Islet of Langerhans (tissue), 1 donor: ENCODE data around the gene ZBTB11.
"Not testable (repeated sequence)": the region's sequence is repeated elsewhere in the genome, so short reads cannot be mapped to it uniquely, and the experiment has no call there.

Source experiments
- FAIRE-seq: peaks from one replicate; lab custom pipeline; 2011; peaks lifted over from hg19 to GRCh38; lab: Jason Lieb, UNC

Gene ZBTB11, protein sequence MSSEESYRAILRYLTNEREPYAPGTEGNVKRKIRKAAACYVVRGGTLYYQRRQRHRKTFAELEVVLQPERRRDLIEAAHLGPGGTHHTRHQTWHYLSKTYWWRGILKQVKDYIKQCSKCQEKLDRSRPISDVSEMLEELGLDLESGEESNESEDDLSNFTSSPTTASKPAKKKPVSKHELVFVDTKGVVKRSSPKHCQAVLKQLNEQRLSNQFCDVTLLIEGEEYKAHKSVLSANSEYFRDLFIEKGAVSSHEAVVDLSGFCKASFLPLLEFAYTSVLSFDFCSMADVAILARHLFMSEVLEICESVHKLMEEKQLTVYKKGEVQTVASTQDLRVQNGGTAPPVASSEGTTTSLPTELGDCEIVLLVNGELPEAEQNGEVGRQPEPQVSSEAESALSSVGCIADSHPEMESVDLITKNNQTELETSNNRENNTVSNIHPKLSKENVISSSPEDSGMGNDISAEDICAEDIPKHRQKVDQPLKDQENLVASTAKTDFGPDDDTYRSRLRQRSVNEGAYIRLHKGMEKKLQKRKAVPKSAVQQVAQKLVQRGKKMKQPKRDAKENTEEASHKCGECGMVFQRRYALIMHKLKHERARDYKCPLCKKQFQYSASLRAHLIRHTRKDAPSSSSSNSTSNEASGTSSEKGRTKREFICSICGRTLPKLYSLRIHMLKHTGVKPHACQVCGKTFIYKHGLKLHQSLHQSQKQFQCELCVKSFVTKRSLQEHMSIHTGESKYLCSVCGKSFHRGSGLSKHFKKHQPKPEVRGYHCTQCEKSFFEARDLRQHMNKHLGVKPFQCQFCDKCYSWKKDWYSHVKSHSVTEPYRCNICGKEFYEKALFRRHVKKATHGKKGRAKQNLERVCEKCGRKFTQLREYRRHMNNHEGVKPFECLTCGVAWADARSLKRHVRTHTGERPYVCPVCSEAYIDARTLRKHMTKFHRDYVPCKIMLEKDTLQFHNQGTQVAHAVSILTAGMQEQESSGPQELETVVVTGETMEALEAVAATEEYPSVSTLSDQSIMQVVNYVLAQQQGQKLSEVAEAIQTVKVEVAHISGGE

DNA sequence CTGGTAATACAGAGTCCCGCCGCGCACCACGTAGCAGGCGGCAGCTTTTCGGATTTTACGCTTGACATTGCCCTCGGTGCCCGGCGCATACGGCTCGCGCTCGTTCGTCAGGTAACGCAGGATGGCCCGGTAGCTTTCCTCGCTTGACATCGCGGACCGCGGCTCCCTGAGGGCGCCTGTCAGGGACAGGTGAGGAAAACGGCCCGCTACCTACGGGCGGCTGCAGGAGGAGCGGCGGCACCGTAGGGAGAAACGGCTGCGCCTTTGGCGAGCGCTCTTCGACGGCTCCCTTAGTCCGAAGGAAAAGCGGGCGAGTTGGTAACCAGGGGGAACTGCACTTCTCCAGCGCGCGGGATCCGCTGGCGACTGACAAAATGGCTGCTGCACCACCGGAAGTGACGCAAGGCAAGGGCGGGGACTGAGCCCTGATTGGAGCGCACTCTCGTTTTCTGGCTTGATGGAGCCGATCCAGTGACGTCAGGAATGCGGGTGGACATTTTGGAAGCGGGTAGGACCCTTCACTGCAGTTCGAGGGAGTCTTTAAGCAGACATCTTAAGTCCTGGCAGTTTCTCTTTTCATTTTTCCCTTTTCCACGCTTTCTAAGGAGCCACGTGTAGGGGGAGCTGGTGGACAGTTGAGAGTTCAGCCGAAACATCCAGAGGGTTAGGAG is at the start of gene ZBTB11:
Gene ZBTB11 (minus strand): TSS at position 368 of the 671 bp plus-strand sequence. CDS start 218 bp downstream, at position 150.
- peak; percentile 92 for FAIRE-seq

DNA sequence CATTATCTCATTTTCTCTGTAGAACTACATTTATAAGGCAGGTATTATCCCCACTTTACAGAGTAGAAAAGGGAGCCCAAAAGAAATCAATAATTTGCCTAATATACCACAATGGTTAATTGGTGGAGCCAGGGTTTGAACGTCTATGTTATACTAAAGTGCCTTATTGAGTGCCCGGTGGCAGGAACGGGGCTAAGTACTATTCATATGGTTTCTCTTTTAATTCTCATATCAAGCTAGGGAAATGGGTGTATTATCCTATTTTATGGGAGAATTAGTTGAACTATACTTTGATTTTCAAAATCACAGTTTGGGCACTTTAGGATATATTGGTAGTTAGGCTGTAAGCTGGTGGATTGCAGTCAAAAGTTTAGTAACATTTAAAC is 49.0 kb upstream of the ZBTB11 start:
- no peak for FAIRE-seq

DNA sequence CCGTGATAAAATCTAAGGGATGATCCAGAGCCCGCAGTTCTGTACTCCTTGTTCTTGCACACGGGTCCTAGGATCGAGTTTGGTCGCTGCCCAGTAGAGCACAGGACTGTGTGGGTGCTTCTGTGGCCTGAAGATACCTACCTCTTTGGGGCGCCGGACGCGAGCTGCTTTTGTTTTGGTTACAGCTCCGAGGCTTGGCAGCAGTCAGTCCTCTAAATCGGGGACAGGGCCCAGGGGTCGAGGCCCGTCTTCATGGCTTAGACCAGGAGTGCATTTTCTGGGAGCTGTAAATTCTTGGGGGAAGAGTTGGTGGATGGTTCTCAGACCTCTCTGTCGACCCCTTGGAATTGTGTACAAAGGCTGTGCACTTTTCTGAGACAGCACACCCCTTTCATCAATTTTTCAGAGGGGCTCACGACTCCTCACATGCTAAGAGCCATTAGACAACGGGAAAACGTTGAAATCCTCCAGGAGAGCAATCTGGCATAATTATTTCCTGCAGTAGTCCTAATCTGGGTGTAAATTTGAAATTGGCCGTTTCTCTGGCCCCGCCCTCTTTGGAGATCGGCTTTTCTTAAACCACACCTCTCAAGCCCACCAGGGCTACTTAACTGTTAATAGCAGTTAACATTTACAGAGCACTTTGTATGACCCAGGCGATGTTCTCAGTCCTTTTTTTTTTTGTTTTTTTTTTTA is 48.4 kb upstream of the ZBTB11 start:
- FAIRE-seq = no peak

DNA sequence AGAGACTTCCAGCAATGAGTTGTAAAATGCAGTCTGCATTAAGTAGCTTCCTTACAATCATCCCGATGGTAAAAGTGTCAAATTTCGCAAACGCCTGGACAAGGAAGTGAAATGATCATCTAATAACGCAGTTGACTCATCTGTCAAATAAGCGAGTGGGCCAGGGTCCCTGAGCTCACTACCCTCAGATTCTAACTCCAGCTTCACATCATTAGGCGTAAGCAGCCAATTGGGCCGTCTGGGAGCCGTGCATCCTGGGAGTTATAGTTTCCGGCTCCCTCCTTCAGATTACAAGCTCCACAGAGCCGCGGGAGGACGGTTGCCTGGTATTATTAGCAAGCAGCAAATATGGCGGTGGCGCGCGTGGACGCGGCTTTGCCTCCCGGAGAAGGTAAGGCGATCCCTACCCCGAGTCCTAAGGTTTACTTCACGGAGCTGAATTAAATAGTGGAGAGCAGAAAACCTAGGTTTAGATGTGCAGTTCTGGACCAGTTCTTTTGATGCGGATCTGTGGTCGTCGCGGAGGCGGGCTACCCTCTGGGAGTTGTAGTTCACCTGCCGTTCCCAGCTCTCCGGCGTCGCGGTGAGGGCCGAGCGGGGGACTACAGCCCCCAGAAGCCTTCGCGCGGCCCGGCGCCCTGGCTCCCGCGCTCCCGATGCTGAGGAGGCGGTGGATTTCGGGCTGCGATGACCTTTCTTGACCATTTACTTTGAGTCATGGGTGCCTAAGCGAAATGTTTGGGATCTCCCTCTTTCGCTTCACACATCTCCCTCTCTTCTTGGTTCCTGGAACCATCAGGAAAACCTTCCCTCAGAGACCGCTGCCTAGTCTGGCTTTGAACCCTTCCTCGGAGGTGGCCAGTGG is 47.6 kb upstream of the ZBTB11 start, which contains the start of gene CEP97:
Gene CEP97 (plus strand): TSS at position 286 of the 865 bp plus-strand sequence. CDS start 63 bp downstream, at position 349.
- FAIRE-seq = peak; percentile 95

DNA sequence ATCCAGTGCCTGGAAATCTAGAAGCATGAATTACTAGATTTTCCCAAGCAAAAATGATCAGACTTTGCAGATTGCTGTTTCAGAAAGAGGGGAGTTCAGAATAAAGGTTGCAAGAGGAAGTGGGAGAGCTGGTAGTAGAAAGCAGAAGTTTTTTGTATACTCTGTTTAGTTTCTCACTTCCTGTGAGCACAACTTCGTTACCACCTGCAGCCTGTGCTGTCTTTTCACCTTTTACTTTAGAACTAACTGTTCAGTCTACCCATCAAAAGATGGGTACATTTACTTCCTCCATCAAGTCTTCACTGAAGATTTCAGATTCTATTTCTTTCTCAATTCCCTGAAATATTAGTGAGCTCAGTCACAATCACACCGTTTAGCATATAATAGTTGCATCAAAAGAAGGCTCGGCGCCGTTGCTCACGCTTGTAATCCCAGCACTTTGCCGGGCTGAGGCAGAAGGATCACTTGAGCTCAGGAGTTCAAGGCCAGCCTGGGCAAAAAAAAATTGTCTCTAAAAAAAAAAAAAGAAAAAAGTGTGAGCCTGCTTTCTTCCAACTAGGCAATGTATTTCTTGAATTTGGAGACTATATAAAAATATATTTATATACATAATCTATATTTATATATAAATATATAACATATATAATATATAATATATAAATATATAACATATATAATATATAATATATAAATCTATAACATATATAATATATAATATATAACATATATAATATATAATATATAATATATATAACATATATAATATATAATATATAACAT is 45.7 kb upstream of the ZBTB11 start:
- no peak for FAIRE-seq

DNA sequence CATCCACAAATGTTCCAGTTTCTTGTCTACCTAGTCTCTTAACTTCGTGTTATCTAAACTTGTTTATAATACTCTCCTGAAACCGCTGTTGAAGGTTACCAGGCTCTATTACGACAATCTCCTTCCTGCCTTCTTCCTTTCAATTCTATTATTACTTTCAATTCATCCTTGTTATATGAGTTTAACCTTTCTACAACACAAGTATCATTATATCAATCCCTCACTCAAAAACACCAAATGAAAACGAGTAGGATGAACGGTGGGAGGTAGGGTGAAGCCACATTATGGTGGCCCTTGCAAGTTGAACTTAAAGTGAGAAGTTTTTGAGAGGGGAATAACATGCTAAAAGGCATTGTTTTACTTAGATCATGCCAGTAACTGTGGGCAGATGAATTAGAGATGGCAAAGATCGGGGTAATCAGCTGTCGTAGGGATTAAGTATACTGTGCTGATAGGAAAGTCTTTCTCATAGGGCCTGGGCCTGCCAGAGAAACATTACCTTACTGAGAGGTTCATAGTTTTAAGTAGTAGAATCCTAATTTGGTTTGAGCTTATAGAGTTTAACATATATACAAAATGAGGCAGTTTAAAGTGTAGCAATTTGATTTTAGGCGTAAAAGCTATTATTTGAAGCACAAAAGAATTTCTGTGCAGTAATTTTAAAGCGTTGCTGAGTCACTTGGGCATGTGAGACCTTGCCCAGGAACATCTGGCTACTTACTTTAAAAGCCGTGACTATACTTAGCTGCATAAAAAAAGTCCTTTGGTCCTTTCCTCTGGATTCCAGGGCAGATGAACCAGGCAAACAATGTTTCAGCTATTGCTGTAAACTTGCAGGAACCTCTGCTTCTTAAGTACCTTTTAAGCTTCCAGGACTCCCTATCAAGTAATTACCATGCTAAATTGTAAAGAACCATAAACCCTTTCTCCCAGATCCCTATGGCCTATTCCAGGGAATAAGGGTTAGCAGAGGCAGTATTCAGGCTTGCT is 44.2 kb upstream of the ZBTB11 start:
- FAIRE-seq = no peak

DNA sequence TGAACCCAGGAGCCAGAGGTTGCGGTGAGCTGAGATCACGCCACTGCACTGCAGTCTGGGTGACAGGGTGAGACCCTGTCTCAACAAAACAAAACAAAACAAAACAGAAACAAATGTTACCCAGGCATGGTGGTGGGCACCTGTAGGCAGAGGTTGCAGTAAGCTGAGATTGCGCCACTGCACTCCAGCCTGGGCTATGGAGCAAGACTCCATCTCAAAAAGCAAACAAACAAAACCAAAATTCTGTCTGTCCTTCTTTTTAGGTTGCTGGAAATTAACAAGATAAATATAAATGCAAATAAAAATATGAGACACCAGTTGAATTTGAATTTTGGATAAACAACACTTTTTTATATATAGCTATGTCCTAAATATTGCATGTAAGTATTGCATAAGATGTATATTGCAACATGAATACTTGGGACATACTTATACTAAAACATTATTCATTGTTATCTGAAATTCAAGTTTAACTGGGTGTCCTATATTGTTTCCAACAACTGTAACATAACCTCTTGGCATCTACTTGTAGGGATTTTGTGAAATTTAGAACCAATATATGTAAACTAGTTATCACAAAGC is 42.8 kb upstream of the ZBTB11 start:
- no peak for FAIRE-seq

DNA sequence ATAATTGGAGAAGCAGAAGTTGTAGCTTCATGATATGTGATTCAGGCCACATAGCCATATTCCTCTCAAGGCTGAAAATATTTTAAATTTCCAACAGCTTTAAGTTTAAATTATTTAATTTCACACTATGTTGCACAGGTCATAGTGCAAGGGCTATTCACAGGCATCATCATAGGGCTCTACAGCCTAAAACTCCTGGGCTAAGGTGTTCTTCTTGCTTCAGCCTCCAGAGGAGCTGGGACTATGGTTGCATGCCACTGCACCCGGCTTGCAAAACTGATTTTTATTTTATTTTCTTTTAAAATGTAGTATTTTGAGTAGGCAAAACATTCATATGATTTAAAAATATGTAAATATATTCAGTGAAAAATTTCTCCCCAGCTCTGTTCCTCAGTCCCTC is 41.5 kb upstream of the ZBTB11 start:
- FAIRE-seq = no peak

DNA sequence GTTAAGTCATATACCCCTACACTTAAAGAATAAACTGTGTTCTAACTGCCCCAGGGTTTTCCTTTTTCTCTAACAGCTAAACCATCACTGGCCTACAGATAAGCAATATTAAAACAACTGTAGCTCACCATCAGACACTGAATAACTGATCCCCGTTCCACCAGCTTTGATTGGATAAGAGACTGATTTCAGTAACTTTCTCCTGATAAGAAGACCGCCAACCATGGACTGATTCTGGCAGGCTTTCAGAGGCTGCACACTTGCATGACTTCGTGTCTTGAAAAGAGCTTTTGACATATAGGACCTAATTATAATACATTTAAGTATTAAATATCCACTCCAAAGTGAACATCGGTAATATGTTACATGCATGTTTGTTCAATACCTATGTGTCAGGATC is 32.2 kb upstream of the ZBTB11 start:
- FAIRE-seq = no peak

DNA sequence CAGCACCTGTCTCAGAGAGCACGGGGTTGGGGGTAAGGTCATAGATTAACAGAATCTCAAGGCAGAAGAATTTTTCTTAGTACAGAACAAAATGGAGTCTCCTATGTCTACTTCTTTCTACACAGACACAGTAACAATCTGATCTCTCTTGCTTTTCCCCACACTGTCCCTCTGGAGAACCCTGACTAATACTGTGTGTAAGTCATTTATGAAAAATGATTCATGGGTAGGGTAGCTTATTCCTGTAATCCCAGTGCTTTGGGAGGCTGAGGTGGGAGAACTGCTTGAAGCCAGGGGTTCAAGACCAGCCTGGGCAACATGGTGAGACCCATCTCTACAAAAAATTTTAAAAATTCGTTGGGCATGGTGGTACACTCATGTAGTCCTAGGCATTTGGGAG is 27.7 kb upstream of the ZBTB11 start:
- not testable (repeated sequence) for FAIRE-seq

DNA sequence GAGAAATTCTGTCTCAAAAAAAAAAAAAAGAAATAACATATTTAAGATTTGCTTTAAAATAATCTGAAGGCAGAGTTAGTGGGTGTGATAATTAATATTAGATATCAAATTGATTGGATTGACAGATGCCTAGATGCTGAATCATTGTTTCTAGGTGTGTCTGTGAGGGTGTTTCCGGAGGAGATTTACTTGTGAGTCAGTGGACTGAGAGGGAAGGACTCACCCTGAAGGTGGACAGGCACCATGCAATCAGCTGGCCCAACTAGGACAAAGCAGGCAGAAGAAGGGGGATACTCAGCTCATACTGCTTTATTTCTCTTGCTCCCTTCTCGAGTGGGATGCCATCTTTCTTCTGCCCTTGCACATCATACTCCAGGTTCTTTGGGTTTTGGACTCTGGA is 26.2 kb upstream of the ZBTB11 start:
- FAIRE-seq = no peak

DNA sequence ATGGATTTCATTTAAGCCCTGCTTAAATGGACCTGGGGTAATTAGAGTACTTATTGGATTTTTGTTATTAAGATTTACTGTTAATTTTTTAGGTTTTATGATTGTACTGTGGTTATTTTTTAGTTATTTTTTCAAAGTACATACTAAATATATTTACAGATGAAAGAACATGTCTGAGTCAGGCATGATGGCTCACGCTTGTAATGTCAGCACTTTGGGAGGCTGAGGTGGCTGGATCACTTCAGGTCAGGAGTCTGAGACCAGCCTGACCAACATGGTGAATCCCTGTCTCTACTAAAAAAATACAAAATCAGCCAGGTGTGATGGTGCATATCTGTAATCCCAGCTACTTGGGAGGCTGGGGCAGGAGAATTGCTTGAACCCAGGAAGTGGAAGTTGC is 25.8 kb upstream of the ZBTB11 start:
- FAIRE-seq = no peak

DNA sequence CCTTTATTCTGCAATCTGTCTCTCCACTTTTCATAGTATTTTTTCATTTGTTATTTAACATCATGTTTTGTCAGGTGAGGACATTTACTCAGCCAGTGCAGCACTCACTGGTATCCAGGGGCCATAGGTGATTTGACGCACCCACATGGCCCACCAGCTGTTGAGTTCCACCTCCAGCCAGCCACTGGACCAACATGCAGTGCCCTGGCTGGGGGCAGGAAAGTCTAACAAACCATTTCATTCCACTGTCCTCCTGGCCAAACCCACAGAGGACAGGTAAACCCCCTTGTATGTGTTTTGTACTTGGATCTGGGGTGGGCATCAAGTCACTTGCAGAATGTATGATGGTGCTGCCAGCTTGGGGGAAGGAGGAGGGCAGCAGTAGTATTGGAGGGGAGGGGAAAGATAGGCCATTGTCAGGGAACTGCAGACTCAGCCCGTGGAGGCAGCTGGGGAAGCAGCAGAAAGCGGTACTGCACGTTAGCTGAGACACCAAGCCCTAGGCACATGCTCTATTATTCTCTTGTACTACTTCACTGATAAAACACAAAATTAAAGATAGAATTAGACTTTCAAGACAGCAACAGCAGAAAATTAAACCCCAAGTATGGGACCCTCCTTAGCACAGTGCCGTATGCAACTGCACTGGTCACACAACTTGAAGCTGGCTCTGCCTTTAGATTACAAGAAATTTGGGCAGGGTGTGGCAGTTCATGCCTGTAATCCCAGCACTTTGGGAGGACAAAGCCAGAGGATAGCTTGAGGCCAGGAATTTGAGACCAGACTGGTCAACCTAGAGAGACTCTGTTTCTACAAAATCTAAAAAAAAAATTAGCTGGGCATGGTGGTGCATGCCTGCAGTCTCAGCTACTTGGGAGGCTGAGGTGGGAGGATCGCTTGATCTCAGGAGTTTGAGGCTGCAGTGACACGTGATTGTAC is 25.0 kb upstream of the ZBTB11 start:
- no peak for FAIRE-seq

DNA sequence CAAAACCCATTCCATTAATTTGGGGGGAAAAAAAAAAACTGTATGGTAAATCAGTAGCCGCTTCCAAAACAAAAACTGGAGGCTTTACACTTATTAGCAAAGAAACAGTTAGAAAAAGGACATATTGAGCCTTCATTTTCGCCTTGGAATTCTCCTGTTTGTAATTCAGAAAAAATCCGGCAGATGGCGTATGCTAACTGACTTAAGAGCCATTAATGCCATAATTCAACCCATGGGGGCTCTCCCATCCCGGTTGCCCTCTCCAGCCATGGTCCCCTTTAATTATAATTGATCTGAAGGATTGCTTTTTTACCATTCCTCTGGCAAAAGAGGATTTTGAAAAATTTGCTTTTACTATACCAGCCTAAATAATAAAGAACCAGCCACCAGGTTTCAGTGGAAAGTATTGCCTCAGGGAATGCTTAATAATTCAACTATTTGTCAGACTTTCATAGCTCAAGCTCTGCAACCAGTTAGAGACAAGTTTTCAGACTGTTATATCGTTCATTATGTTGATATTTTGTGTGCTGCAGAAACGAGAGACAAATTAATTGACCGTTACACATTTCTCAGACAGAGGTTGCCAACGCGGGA is 18.9 kb upstream of the ZBTB11 start:
- no peak for FAIRE-seq

DNA sequence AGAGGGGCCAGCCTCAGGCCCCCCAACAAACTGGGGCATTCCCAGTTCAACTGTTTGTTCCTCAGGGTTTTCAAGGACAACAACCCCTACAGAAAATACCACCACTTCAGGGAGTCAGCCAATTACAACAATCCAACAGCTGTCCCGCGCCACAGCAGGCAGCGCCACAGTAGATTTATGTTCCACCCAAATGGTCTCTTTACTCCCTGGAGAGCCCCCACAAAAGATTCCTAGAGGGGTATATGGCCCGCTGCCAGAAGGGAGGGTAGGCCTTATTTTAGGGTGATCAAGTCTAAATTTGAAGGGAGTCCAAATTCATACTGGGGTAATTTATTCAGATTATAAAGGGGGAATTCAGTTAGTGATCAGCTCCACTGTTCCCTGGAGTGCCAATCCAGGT is 17.9 kb upstream of the ZBTB11 start:
- not testable (repeated sequence) for FAIRE-seq

DNA sequence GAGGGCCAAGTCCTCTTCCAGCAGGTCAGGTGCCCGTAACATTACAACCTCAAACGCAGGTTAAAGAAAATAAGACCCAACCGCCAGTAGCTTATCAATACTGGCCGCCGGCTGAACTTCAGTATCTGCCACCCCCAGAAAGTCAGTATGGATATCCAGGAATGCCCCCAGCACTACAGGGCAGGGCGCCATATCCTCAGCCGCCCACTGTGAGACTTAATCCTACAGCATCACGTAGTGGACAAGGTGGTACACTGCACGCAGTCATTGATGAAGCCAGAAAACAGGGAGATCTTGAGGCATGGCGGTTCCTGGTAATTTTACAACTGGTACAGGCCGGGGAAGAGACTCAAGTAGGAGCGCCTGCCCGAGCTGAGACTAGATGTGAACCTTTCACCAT is 16.6 kb upstream of the ZBTB11 start:
- FAIRE-seq = not testable (repeated sequence)
